HepG2 (cell line): ENCODE data around the gene TLE2. TPM values are rescaled to one million over a fixed set of nuclear protein-coding genes. Genes with fewer than 3 reads are reported as not detected.

Experiments
- HIVEP1 ChIP-seq: sonication (generic); formaldehyde crosslinking; IDR thresholded peaks from 2 replicates; pipeline ENCODE4 v1.4.0; 2020; ENCODE audit warnings: mild to moderate bottlenecking, missing genetic modification reagents
- HOXD1 ChIP-seq: sonication (generic); formaldehyde crosslinking; IDR thresholded peaks from 2 replicates; pipeline ENCODE4 v1.5.0; 2020; ENCODE audit warnings: missing genetic modification reagents
- LCORL ChIP-seq, 2 experiments: fragments of 450-650 bp in 1 of 2; sonication (generic) in 1 of 2; formaldehyde crosslinking in 1 of 2; IDR thresholded peaks; 2 replicates each; pipeline versions ENCODE4 v1.5.0 to v1.6.1; 2017 to 2020; ENCODE audit warnings: antibody characterized with exemption in 1 of 2, missing genetic modification reagents in 1 of 2
- MBD4 ChIP-seq: IDR thresholded peaks from 2 replicates; pipeline ENCODE4 v1.6.1; 2012; ENCODE audit warnings: low read length, inconsistent platforms, borderline replicate concordance
- MED1 ChIP-seq: sonication (generic); formaldehyde crosslinking; IDR thresholded peaks from 2 replicates; pipeline ENCODE4 v1.4.0; 2020; ENCODE audit warnings: missing genetic modification reagents
- PAWR ChIP-seq: sonication (generic); formaldehyde crosslinking; IDR thresholded peaks from 2 replicates; pipeline ENCODE4 v1.4.0; 2020; ENCODE audit warnings: missing genetic modification reagents, mild to moderate bottlenecking, borderline replicate concordance
- RNF2 ChIP-seq: fragments of 450-650 bp; conservative IDR thresholded peaks from 2 replicates; pipeline ENCODE4 v1.6.1; 2016; ENCODE audit warnings: low read depth
- RNF219 ChIP-seq: sonication (generic); formaldehyde crosslinking; IDR thresholded peaks from 2 replicates; pipeline ENCODE4 v1.5.0; 2020; ENCODE audit warnings: mild to moderate bottlenecking, missing genetic modification reagents
- SPEN ChIP-seq: sonication (generic); formaldehyde crosslinking; IDR thresholded peaks from 2 replicates; pipeline ENCODE4 v1.5.1; 2020; ENCODE audit warnings: low read depth, mild to moderate bottlenecking, missing genetic modification reagents
- TAF15 ChIP-seq: fragments of 200-400 bp; formaldehyde crosslinking; IDR thresholded peaks from one replicate; pipeline ENCODE4 v1.6.1; 2018; ENCODE audit warnings: mild to moderate bottlenecking, low read depth, low read length; ENCODE audit not compliant: poor library complexity, severe bottlenecking
- ZNF101 ChIP-seq: sonication (generic); formaldehyde crosslinking; IDR thresholded peaks from 2 replicates; pipeline ENCODE4 v1.4.0; 2020; ENCODE audit warnings: mild to moderate bottlenecking, low read depth, missing genetic modification reagents, borderline replicate concordance
- ZNF160 ChIP-seq: sonication (generic); formaldehyde crosslinking; IDR thresholded peaks from 2 replicates; pipeline ENCODE4 v1.8.0; 2022; ENCODE audit warnings: mild to moderate bottlenecking, inconsistent platforms, missing genetic modification reagents
- ZNF230 ChIP-seq: sonication (generic); formaldehyde crosslinking; IDR thresholded peaks from 2 replicates; pipeline ENCODE4 v1.4.0; 2020; ENCODE audit warnings: mild to moderate bottlenecking, missing genetic modification reagents
- ZNF616 ChIP-seq: sonication (generic); formaldehyde crosslinking; IDR thresholded peaks from 2 replicates; pipeline ENCODE4 v1.5.0; 2020; ENCODE audit warnings: low read depth, mild to moderate bottlenecking, missing genetic modification reagents
- ZNF619 ChIP-seq: sonication (generic); formaldehyde crosslinking; IDR thresholded peaks from 2 replicates; pipeline ENCODE4 v1.4.0; 2020; ENCODE audit warnings: mild to moderate bottlenecking, missing genetic modification reagents
- polyA plus RNA-seq, 8 experiments: library from polyadenylated mRNA; depleted of rRNA in 3 of 8; stranded (reverse) in 7 of 8; unstranded in 1 of 8; fragments of >200 nt; fragmentation: Illumina TruSeq in 4 of 8; extraction: Trizol in 4 of 8; gene quantifications; 2 replicates each; pipeline versions ENCODE4 v1.2.1 to v1.2.3, GENCODE V29; 2011 to 2016; ENCODE audit warnings: low read depth in 4 of 8, missing spikeins in 1 of 8, mixed read lengths in 1 of 8; ENCODE audit not compliant: insufficient read depth in 1 of 8
- total RNA-seq, 5 experiments: library from RNA; depleted of rRNA; stranded (reverse); fragments of >200 nt; fragmentation: Illumina TruSeq; extraction: Trizol; gene quantifications; 2 replicates each; pipeline ENCODE4 v1.2.3, GENCODE V29; 2016; ENCODE audit warnings: low read depth in 1 of 5
- TF ChIP-seq, protein P1 (sequence below): sonication (generic); formaldehyde crosslinking; IDR thresholded peaks from 2 replicates; pipeline ENCODE4 v1.4.0; 2020; ENCODE audit warnings: missing genetic modification reagents
- TF ChIP-seq, protein P2 (sequence below): sonication (generic); formaldehyde crosslinking; IDR thresholded peaks from 2 replicates; pipeline ENCODE4 v1.4.0; 2020; ENCODE audit warnings: missing genetic modification reagents, borderline replicate concordance
- TF ChIP-seq, protein P3 (sequence below): sonication (generic); formaldehyde crosslinking; IDR thresholded peaks from 2 replicates; pipeline ENCODE4 v1.4.0; 2020; ENCODE audit warnings: missing genetic modification reagents

Gene TLE2
- total and polyA plus RNA-seq, 2 of the 13 experiments (the other 11 are each of a cell fraction or from before 2014, with no cell fraction given) = 0.07 to 0.81 TPM

DNA sequence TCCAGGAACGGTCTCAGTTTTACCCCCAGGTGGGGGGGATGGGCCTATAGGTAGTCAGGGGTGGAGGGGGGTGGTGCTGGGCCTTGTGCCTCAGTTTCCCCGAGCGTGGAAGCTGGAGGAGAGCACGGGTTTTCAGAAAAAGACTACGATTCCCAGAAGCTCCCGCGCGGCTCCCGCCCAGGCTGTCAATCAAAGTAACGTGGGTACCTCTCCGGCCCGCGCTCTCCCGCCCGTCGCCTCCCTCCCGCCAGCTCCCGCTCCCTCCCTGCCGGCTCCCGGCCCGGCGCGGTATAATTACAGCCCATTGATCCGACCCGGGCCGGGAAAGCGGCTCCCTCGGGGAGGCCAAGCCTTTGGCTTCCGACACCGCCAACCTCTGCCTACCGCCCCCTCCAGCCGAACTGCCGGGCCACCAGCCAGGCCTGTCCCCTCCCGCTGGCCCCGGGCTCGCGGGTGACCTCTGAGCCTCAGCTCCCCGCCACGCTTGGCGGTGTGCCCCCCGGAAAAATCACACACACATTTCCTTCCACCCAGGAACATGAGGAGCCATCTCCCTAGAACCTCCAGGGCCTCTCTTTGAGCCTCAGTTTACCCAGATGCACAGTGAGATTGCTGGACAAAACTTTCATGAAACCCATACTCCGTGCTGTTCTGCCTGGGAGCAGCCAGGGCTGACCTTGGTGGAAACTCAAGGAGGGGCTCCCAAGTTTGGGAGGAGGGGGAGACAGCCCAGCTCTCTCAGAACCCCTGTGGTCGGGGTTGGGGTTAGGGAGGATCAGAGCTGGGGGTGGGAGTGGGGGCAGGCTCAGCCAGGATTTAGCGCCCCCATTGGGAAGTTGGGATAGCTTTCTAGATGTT is 7.3 kb upstream of the TLE2 start (continued):
- TF ChIP-seq, protein P1, sequence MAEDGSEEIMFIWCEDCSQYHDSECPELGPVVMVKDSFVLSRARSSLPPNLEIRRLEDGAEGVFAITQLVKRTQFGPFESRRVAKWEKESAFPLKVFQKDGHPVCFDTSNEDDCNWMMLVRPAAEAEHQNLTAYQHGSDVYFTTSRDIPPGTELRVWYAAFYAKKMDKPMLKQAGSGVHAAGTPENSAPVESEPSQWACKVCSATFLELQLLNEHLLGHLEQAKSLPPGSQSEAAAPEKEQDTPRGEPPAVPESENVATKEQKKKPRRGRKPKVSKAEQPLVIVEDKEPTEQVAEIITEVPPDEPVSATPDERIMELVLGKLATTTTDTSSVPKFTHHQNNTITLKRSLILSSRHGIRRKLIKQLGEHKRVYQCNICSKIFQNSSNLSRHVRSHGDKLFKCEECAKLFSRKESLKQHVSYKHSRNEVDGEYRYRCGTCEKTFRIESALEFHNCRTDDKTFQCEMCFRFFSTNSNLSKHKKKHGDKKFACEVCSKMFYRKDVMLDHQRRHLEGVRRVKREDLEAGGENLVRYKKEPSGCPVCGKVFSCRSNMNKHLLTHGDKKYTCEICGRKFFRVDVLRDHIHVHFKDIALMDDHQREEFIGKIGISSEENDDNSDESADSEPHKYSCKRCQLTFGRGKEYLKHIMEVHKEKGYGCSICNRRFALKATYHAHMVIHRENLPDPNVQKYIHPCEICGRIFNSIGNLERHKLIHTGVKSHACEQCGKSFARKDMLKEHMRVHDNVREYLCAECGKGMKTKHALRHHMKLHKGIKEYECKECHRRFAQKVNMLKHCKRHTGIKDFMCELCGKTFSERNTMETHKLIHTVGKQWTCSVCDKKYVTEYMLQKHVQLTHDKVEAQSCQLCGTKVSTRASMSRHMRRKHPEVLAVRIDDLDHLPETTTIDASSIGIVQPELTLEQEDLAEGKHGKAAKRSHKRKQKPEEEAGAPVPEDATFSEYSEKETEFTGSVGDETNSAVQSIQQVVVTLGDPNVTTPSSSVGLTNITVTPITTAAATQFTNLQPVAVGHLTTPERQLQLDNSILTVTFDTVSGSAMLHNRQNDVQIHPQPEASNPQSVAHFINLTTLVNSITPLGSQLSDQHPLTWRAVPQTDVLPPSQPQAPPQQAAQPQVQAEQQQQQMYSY (CRISPR knock-in tag) = no peak
- TF ChIP-seq ZNF616 = no peak
- no peak for TF ChIP-seq RNF219 (CRISPR knock-in tag)
- 0 out of 2 replicates have a peak, but pooled peaks have one; percentile 23 for TF ChIP-seq HOXD1 (CRISPR knock-in tag)
- TF ChIP-seq ZNF619 (CRISPR knock-in tag) = no peak
- no peak for TF ChIP-seq MBD4
- no peak for TF ChIP-seq LCORL (IDR thresholded peaks at IDR 0.05)
- TF ChIP-seq LCORL (CRISPR knock-in tag; IDR thresholded peaks at IDR 0.05) = peak; percentile 81
- TF ChIP-seq ZNF160 (CRISPR knock-in tag) = 0 out of 2 replicates have a peak, but pooled peaks have one; percentile 34
- TF ChIP-seq, protein P2, sequence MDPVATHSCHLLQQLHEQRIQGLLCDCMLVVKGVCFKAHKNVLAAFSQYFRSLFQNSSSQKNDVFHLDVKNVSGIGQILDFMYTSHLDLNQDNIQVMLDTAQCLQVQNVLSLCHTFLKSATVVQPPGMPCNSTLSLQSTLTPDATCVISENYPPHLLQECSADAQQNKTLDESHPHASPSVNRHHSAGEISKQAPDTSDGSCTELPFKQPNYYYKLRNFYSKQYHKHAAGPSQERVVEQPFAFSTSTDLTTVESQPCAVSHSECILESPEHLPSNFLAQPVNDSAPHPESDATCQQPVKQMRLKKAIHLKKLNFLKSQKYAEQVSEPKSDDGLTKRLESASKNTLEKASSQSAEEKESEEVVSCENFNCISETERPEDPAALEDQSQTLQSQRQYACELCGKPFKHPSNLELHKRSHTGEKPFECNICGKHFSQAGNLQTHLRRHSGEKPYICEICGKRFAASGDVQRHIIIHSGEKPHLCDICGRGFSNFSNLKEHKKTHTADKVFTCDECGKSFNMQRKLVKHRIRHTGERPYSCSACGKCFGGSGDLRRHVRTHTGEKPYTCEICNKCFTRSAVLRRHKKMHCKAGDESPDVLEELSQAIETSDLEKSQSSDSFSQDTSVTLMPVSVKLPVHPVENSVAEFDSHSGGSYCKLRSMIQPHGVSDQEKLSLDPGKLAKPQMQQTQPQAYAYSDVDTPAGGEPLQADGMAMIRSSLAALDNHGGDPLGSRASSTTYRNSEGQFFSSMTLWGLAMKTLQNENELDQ (CRISPR knock-in tag) = no peak
- TF ChIP-seq TAF15 = peak; percentile 23
- TF ChIP-seq PAWR (CRISPR knock-in tag) = no peak
- TF ChIP-seq ZNF230 = no peak
- TF ChIP-seq MED1 = peak; percentile 76
- TF ChIP-seq RNF2 = no peak
- 0 out of 2 replicates have a peak, but pooled peaks have one; percentile 20 for TF ChIP-seq SPEN (CRISPR knock-in tag)
- TF ChIP-seq, protein P3, sequence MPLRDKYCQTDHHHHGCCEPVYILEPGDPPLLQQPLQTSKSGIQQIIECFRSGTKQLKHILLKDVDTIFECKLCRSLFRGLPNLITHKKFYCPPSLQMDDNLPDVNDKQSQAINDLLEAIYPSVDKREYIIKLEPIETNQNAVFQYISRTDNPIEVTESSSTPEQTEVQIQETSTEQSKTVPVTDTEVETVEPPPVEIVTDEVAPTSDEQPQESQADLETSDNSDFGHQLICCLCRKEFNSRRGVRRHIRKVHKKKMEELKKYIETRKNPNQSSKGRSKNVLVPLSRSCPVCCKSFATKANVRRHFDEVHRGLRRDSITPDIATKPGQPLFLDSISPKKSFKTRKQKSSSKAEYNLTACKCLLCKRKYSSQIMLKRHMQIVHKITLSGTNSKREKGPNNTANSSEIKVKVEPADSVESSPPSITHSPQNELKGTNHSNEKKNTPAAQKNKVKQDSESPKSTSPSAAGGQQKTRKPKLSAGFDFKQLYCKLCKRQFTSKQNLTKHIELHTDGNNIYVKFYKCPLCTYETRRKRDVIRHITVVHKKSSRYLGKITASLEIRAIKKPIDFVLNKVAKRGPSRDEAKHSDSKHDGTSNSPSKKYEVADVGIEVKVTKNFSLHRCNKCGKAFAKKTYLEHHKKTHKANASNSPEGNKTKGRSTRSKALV (CRISPR knock-in tag) = 0 out of 2 replicates have a peak, but pooled peaks have one; percentile 22
- TF ChIP-seq ZNF101 (CRISPR knock-in tag) = no peak
- TF ChIP-seq HIVEP1 (CRISPR knock-in tag) = peak; percentile 20; the same call in 1 of the 2 replicates
